GM06990 (cell line): Measurements from ENCODE around the gene STX2.
"Not testable (repeated sequence)": the region's sequence is repeated elsewhere in the genome, so short reads cannot be mapped to it uniquely, and the experiment has no call there.

ENCODE experiments used
- DNase-seq: peaks from one replicate; pipeline ENCODE4 v3.0.0-alpha.2; 2011; ENCODE audit not compliant: insufficient read length; ENCODE audit errors: extremely low read depth
- H3K27me3 ChIP-seq: replicated peaks from 2 replicates; pipeline ENCODE4 v1.6.0; 2011; ENCODE audit warnings: low read length; ENCODE audit not compliant: control insufficient read depth, insufficient read depth
- H3K36me3 ChIP-seq: 2 replicates; pipeline ENCODE4 v1.5.1; 2011; ENCODE audit warnings: low read length; ENCODE audit not compliant: control insufficient read depth, insufficient read depth
- H3K4me3 ChIP-seq: replicated peaks from 2 replicates; pipeline ENCODE4 v1.5.1; 2011; ENCODE audit warnings: low read depth, mild to moderate bottlenecking, control low read depth, low read length
- TF ChIP-seq, protein P1 (sequence below): IDR thresholded peaks from 2 replicates; pipeline ENCODE4 v1.5.1; 2011; ENCODE audit warnings: low read length, control low read depth, mild to moderate bottlenecking, inconsistent platforms; ENCODE audit not compliant: insufficient read depth, poor library complexity, severe bottlenecking

Gene STX2

GRCh38 chr12:130761537-130762318, 77.3 kb downstream of the STX2 start:
- Histone ChIP-seq H3K27me3 (no peaks in the 10 kb centered on the region), H3K4me3 (peak overlapping the region; percentile 47), H3K36me3 (no peaks in the 10 kb centered on the region)
- TF ChIP-seq, protein P1, sequence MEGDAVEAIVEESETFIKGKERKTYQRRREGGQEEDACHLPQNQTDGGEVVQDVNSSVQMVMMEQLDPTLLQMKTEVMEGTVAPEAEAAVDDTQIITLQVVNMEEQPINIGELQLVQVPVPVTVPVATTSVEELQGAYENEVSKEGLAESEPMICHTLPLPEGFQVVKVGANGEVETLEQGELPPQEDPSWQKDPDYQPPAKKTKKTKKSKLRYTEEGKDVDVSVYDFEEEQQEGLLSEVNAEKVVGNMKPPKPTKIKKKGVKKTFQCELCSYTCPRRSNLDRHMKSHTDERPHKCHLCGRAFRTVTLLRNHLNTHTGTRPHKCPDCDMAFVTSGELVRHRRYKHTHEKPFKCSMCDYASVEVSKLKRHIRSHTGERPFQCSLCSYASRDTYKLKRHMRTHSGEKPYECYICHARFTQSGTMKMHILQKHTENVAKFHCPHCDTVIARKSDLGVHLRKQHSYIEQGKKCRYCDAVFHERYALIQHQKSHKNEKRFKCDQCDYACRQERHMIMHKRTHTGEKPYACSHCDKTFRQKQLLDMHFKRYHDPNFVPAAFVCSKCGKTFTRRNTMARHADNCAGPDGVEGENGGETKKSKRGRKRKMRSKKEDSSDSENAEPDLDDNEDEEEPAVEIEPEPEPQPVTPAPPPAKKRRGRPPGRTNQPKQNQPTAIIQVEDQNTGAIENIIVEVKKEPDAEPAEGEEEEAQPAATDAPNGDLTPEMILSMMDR = peak; percentile 64
- peak; percentile 37 for DNase-seq

GRCh38 chr12:130754234-130754901, 84.7 kb downstream of the STX2 start:
- H3K27me3 ChIP-seq = no peaks in the 10 kb centered on the region
- no peak overlapping the region for H3K4me3 ChIP-seq
- H3K36me3 ChIP-seq = no peaks in the 10 kb centered on the region
- no peak for DNase-seq
- TF ChIP-seq, protein P1 = no peak

DNA sequence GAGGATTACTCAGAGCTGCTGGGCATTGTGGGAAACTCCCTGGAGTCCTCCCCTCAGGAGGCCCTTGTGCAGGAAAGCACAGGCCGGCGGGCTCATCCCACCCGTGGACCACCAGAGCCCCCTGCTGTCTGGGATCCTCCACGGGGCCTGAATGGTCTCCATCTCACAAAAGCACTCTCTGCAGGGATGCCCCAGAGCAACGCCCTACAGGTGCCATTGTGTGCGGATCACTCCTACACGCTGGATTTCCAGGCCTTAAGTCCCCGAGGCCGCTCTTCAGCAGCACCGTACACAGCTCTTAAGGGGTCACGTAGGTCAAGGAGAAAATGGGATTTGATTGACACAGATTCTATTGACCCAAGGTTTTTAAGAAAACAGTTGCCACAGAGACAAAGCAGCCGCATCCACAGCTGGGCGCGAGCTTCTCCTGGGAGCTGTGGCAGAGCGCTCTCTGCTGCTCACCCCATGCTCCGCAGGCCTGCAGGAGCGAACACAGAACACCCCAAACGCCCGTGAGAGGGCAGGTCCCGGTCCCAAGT, 86.3 kb downstream of the STX2 start:
- Histone ChIP-seq H3K36me3 (no peaks in the 10 kb centered on the region), H3K27me3 (no peaks in the 10 kb centered on the region), H3K4me3 (no peak overlapping the region)
- no peak for DNase-seq
- TF ChIP-seq, protein P1 = no peak

DNA sequence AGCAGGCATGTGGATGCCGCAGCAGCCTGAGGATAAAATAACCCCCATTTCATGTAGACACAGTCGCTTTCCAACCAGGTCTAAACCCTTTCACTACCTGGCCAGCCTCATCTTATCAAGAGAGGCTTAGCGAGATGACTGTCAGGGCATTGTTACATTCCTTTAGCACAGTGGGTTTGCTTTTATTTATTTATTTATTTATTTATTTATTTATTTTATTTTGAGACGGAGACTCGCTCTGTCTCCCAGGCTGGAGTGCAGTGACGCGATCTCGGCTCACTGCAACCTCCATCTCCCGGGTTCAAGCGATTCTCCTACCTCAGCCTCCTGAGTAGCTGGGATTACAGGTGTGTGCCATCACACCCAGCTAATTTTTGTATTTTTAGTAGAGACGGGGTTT, 87.0 kb downstream of the STX2 start:
- DNase-seq, H3K36me3 ChIP-seq, H3K4me3 ChIP-seq, H3K27me3 ChIP-seq: not testable (repeated sequence)

DNA sequence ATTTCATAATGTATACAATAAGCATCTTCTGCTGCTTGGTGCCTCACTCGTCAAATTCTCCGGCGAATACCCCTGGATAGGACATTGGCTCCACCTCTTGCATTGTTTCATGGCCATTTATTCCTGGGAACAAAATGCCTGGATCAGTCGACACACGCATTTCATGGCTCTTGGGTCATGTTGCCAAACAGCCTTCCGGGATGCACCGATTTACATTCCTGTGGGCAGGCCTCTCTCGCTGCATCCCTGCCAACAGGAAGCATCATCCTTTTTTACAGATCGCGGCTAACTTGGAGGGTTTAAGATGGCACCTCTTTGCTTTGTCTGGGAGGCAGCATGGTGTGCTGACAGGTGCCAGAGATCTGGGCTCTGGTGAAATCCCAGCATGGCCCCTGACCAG, 90.3 kb downstream of the STX2 start:
- no peaks in the 10 kb centered on the region for H3K27me3 ChIP-seq
- H3K36me3 ChIP-seq = no peaks in the 10 kb centered on the region
- DNase-seq = no peak
- TF ChIP-seq, protein P1 = no peak
- H3K4me3 ChIP-seq = no peak overlapping the region
